ENCODE measurements around the gene SHANK1.
"Not testable (repeated sequence)": the region's sequence is repeated elsewhere in the genome, so short reads cannot be mapped to it uniquely, and the experiment has no call there.

GRCh38 chr19:50763521-50763920, 43.9 kb upstream of the SHANK1 start:
- not testable (repeated sequence) for TF ChIP-seq CTCF (IDR thresholded peaks at IDR 0.05); EP300 (IDR thresholded peaks at IDR 0.05; ENCODE audit: low read depth); POLR2AphosphoS5 (IDR thresholded peaks at IDR 0.05)
